Right hindlimb (tissue), 1 donor: ENCODE measurements around the gene POU4F1.

Experiments
- DNase-seq: peaks from one replicate; pipeline ENCODE4 v3.0.0-alpha.2; 2018

POU4F1 gene

GRCh38 chr13:78589206-78589605 is 14.1 kb downstream of the POU4F1 start:
- DNase-seq, result peak; percentile 62

GRCh38 chr13:78587395-78587794 is 16.0 kb downstream of the POU4F1 start:
- no peak for DNase-seq

DNA sequence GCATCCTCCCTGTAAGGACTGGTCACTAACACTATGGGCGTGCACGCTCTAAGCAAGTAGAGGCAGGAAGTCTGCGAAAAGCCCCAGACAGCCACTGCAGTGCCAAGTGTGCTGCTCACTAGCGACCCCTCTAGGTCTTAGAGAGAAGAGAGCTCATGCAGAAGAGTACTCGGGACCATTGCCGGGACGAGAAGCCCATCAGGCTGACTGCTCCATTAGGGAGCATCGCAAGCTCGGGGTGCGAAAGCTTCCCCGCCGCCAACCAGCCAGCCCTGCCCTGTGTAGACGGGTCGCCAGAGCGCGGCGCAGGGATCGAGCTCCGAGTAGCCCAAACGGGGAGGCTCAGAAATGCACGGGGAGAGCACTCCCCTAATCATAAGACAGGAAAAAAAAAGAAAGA is 16.6 kb downstream of the POU4F1 start:
- no peak for DNase-seq

DNA sequence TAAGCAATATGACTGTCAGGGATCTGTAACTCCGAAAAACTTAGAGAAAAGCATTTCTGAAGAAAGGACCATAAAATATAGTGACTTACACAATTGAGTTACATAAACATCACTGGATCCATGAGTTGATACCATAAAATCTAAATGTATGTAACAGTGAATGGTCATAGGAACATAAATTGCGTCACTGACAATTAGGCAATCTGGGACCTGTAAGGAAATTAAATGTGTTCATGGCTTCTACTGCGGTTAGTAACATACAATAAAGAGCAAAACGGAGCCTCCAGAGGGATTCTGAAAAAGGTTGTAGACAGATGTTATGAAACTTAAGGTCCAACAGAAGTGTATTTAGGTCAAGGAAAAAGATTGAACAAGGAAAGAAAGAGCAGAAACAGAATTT is 27.1 kb downstream of the POU4F1 start:
- no peak for DNase-seq

GRCh38 chr13:78572459-78572858 is 30.9 kb downstream of the POU4F1 start:
- no peak for DNase-seq

DNA sequence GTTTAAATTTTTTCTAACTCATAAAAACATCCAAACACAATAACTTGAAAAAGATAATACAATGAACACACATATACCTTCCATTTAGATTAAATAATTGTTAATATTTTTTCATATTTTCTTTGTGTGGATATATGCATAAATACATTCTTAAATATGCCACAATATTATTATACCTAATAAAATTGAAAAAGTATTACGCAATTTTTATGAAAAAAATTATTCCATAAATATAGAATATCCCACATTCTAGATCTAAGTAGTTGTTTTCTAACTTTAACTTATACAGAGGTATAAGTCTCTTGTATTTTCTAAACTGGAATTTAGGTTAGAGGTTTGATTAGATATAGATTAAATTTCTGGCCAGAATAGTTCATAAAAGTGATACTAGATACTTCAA is 34.3 kb downstream of the POU4F1 start:
- no peak for DNase-seq

DNA sequence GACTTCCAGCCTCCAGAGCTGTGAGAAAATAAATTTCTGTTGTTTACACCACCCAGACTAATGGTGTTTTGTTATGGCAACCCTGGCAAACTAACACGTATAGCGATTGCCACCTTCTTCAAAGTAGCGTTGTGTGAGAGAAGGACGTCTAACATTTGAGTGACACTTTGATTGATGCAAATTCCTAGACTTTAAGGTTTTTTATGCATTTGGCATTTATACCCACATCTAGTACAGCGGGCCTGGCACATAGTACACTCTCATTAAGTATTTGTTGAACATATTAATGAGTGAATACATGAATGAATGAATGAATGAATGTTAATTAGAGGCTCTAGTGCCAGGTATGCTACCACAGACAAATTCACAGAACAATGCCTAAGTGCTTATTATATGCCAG is 36.7 kb downstream of the POU4F1 start:
- no peak for DNase-seq

- no peak for DNase-seq
Observed at GRCh38 chr13:78562237-78562889, 41.0 kb downstream of the POU4F1 start.
